Thoracic aorta (tissue), 2 donors: ENCODE results near the gene ZNF75A. TPM values are rescaled to one million over a fixed set of nuclear protein-coding genes. Genes with fewer than 3 reads are reported as not detected.
"Not testable (repeated sequence)": the region's sequence is repeated elsewhere in the genome, so short reads cannot be mapped to it uniquely, and the experiment has no call there.

ENCODE experiments used
- ATAC-seq: fragments of 150-250 bp; one replicate; pipeline ENCODE4 v1.8.0; 2017; ENCODE audit warnings: low read depth; ENCODE audit not compliant: insufficient number of reproducible peaks, low FRiP score
- DNase-seq: peaks from one replicate; pipeline ENCODE4 v3.0.0-alpha.2; 2020; ENCODE audit warnings: low spot score
- H3K27ac ChIP-seq, 2 donors: fragments of 200-600 bp; sonication (generic); 1 replicate in 1 of 2; 2 replicates in 1 of 2; pipeline ENCODE4 v1.5.1; 2016; ENCODE audit warnings: mild to moderate bottlenecking in 2 of 2, moderate library complexity in 2 of 2
- H3K27me3 ChIP-seq: fragments of 200-600 bp; sonication (generic); replicated peaks from 2 replicates; pipeline ENCODE4 v1.6.0; 2016; ENCODE audit warnings: mild to moderate bottlenecking; ENCODE audit not compliant: insufficient read depth
- H3K36me3 ChIP-seq: fragments of 200-600 bp; sonication (generic); one replicate; pipeline ENCODE4 v1.5.1; 2016
- H3K4me1 ChIP-seq, 2 donors: fragments of 200-600 bp; sonication (generic); 1 replicate in 1 of 2; 2 replicates in 1 of 2; pipeline versions ENCODE4 v1.5.1 to v1.6.0; 2016; ENCODE audit warnings: low read depth in 2 of 2, mild to moderate bottlenecking in 1 of 2; ENCODE audit not compliant: control insufficient read depth in 1 of 2
- H3K4me3 ChIP-seq: fragments of 200-600 bp; sonication (generic); 2 replicates; pipeline ENCODE4 v1.5.1; 2016; ENCODE audit warnings: mild to moderate bottlenecking
- H3K9me3 ChIP-seq: fragments of 200-600 bp; sonication (generic); 2 replicates; pipeline ENCODE4 v1.5.1; 2016
- total RNA-seq, 2 donors: library from RNA; depleted of rRNA; stranded (reverse); fragments of >200 nt; gene quantifications; one replicate each; pipeline versions ENCODE4 v1.1.0 to v1.2.3, GENCODE V29; 2016
- TF ChIP-seq, protein P1 (sequence below): fragments of 200-600 bp; sonication (generic); IDR thresholded peaks from one replicate; pipeline ENCODE4 v1.5.1; 2019; ENCODE audit warnings: antibody characterized with exemption

Gene ZNF75A
- total RNA-seq, 2 donors from 2014 or later = 11.5 to 41.6 TPM

DNA sequence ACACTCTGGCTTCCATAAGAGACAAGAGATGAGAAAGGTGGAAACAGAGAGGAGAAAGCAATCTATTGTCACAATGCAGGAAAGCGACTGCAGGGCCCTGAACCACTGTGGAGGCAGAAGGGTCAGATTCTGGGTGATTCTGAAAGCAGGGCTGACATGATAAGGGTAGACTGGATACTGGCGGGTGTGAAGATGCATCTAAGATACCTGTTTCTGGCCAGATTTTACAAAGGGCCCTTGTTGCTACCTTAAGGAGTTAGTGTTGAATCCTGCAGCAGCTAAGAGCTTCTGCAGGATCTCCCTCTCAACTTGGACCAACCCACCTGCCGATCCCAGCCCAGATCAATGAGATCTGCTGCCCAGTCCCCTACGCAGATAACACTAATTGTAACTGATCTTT is 42.8 kb upstream of the ZNF75A start:
- H3K9me3 ChIP-seq = no peaks in the 10 kb centered on the region
- no peak overlapping the region for H3K4me3 ChIP-seq
- no peak for DNase-seq
- no peak for ATAC-seq
- H3K4me1 ChIP-seq = peaks cover 7 to 36% of the 10 kb centered on the region in 2 donors
- no peaks in the 10 kb centered on the region for H3K27me3 ChIP-seq
- no peak overlapping the region for H3K27ac ChIP-seq
- no peaks in the 10 kb centered on the region for H3K36me3 ChIP-seq
- TF ChIP-seq, protein P1, sequence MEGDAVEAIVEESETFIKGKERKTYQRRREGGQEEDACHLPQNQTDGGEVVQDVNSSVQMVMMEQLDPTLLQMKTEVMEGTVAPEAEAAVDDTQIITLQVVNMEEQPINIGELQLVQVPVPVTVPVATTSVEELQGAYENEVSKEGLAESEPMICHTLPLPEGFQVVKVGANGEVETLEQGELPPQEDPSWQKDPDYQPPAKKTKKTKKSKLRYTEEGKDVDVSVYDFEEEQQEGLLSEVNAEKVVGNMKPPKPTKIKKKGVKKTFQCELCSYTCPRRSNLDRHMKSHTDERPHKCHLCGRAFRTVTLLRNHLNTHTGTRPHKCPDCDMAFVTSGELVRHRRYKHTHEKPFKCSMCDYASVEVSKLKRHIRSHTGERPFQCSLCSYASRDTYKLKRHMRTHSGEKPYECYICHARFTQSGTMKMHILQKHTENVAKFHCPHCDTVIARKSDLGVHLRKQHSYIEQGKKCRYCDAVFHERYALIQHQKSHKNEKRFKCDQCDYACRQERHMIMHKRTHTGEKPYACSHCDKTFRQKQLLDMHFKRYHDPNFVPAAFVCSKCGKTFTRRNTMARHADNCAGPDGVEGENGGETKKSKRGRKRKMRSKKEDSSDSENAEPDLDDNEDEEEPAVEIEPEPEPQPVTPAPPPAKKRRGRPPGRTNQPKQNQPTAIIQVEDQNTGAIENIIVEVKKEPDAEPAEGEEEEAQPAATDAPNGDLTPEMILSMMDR = no peak

DNA sequence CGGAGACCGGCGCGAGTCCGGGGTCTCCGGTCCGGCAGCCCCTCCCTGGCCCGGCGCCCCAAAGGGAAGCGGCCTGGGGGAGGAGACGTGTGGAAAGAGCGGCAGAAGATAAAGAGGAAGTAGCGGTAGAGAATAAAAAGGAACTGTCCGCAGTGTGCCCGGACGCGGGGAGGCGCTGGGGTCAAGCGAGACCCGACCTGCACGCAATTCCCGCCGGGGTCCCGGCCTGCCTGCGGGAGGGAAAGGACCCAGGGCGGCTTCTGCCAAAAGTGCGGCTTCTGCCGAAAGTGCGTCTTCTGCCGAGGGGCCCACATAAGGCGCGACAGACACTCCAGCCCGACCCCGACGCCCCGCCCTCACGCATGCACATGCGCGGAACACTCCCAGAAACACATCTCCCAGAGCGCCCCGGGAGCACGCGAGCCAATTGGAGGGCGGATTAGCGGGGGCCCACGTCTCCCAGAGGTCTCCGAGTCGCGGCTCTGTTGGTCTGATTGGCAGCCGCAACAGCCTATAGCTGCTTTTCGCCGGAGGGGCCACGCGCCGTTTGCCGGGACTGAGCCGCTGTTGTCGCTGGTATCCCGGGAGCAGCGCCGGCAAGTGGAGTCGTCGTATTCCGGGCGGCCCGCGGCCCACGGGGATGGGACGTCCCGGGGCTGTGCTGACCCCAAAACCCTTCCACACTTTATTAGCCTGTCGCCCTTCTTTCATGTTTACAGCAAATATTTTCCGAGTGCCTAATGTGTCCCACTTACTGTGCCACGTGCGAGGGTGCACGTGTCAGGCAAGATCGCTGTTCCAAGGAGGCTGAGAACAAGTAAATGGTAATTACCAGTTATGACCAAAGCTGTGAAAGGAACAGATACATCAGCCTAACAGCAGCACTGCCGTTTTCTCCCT is 40.9 kb upstream of the ZNF75A start:
- no peaks in the 10 kb centered on the region for H3K27me3 ChIP-seq
- H3K36me3 ChIP-seq = no peaks in the 10 kb centered on the region
- H3K4me1 ChIP-seq = peaks cover 7 to 36% of the 10 kb centered on the region in 2 donors
- ATAC-seq (peak; percentile 84), DNase-seq (peak; percentile 88)
- H3K27ac ChIP-seq = peak overlapping the region; percentile 97 to 98
- peak overlapping the region; percentile 99 for H3K4me3 ChIP-seq
- H3K9me3 ChIP-seq = no peaks in the 10 kb centered on the region
- TF ChIP-seq, protein P1 = no peak

DNA sequence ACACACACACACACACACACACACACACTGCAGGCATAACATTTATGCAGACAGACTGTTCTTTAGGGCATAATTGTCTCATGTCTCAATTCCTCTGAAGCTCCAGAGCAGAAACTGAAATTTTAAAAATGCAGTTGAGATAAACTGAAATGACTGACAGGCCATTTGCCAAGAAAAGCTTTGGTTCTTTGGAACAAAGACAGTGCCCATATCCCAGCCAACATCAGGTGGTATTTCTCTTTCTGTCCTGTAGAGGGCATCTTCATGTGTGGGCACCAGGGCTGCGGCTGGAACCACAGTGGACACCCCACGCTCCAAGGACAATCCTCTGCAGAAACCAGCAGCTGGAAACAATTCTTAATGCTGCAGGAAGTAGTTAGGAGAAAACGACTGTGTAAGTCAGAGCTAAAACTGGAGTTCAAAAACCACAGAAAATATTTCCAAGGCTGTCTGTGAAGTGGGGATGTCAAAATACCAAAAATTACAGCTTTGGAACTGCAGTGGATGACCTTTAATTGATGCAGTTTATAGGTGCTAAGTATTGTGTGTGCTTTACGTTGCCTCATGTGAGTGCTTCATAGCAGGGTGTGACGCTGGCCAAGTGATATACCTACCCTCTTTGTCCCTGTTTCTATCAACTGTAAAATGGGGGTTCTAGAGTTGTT is 38.3 kb upstream of the ZNF75A start:
- Histone ChIP-seq H3K36me3 (no peaks in the 10 kb centered on the region), H3K27ac (peak overlapping the region; percentile 32 to 47), H3K27me3 (no peaks in the 10 kb centered on the region), H3K9me3 (no peaks in the 10 kb centered on the region), H3K4me1 (peaks cover 7 to 36% of the 10 kb centered on the region in 2 donors), H3K4me3 (no peak overlapping the region)
- TF ChIP-seq, protein P1 = peak; percentile 49
- no peak for DNase-seq
- no peak for ATAC-seq

DNA sequence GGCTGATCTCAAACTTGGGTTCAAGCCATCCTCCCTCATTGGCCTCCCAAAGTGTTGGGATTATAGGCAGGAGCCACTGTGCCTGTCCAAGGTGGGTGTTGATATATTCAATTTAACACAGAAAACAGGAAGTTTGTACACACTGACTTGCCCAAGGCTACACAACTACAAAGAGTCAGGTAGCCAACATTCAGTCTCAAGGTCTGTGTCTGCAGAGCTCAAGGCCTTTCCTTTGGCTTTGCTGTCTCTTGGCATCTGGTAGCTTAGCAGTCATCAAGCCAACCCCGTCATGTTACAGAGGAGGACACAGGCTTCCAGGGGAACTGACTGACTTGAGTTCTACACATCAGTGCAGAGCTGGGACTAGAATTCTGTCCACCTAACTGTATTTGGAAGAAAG is 37.0 kb upstream of the ZNF75A start:
- Histone ChIP-seq H3K27ac (no peak overlapping the region), H3K36me3 (no peaks in the 10 kb centered on the region), H3K9me3 (no peaks in the 10 kb centered on the region), H3K4me1 (peaks cover 7 to 30% of the 10 kb centered on the region in 2 donors), H3K4me3 (no peak overlapping the region), H3K27me3 (no peaks in the 10 kb centered on the region)
- no peak for DNase-seq
- TF ChIP-seq, protein P1 = no peak
- ATAC-seq = no peak

DNA sequence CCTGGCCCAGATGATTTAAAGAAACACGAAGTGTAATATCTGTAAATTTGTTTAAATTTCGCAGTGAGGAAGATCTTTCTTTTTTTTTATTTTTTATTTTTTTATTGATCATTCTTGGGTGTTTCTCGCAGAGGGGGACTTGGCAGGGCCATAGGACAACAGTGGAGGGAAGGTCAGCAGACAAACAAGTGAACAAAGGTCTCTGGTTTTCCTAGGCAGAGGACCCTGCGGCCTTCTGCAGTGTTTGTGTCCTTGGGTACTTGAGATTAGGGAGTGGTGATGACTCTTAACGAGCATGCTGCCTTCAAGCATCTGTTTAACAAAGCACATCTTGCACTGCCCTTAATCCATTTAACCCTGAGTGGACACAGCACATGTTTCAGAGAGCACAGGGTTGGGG is 34.6 kb upstream of the ZNF75A start:
- not testable (repeated sequence) for H3K9me3 ChIP-seq, H3K27ac ChIP-seq, H3K36me3 ChIP-seq, H3K27me3 ChIP-seq, DNase-seq, H3K4me3 ChIP-seq, ATAC-seq
- peaks cover 0 to 16% of the 10 kb centered on the region in 2 donors for H3K4me1 ChIP-seq

DNA sequence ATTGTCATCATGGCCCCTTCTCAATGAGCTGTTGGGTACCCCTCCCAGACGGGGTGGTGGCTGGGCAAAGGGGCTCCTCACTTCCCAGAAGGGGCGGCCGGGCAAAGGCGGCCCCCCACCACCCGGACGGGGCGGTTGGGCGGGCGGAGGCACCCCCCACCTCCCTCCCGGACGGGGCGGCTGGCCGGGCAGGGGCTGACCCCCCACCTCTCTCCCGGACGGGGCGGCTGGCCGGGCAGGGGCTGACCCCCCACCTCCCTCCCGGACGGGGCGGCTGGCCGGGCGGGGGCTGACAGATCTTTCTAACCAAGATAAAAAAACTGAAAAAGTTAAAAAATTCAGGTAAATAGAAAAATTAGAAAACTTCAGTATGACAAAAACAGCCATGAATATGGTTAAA is 34.0 kb upstream of the ZNF75A start:
- peaks cover 0 to 10% of the 10 kb centered on the region in 2 donors for H3K4me1 ChIP-seq
- not testable (repeated sequence) for DNase-seq, H3K27ac ChIP-seq, ATAC-seq, H3K27me3 ChIP-seq, H3K36me3 ChIP-seq, H3K4me3 ChIP-seq, H3K9me3 ChIP-seq
